ENCODE results near the gene NR2C1. TPM values are rescaled to one million over a fixed set of nuclear protein-coding genes. Genes with fewer than 3 reads are reported as not detected.

Gene NR2C1
- total and polyA plus RNA-seq, 9 of the 15 experiments (the other 6 are each of a cell fraction or from before 2014, with no cell fraction given), result 8.5 to 42.4 (median 35.6) TPM

GRCh38 chr12:95072900-95073697 is at the start of gene NR2C1 (continued):
- no peak for TF ChIP-seq ZNF655 (CRISPR knock-in tag; IDR thresholded peaks at IDR 0.05)
- peak; percentile 48 for TF ChIP-seq KDM5B (IDR thresholded peaks at IDR 0.05; ENCODE audit: insufficient replicate concordance, low read depth, low read length)
- no peak for TF ChIP-seq HNRNPL (IDR thresholded peaks at IDR 0.05; ENCODE audit: low read depth, low read length)
- TF ChIP-seq NCOA6 (IDR thresholded peaks at IDR 0.05), result no peak; the same call in 1 of the 2 replicates
- peak; percentile 65; the same call in 1 of the 2 replicates for TF ChIP-seq E2F5 (CRISPR knock-in tag; IDR thresholded peaks at IDR 0.05)
- no peak for TF ChIP-seq ZC3H11A (IDR thresholded peaks at IDR 0.05; ENCODE audit: low read depth, low read length)
- TF ChIP-seq ZNF77 (CRISPR knock-in tag; IDR thresholded peaks at IDR 0.05), result no peak
- TF ChIP-seq NR0B1 (IDR thresholded peaks at IDR 0.05; ENCODE audit: partially characterized antibody), result no peak
- TF ChIP-seq ZNF592 (IDR thresholded peaks at IDR 0.05), result no peak
- no peak; the same call in 1 of the 2 replicates for TF ChIP-seq ZBTB7A (IDR thresholded peaks at IDR 0.05; ENCODE audit: borderline replicate concordance, control insufficient read depth, low read depth, low read length)
- no peak for TF ChIP-seq POU5F1 (IDR thresholded peaks at IDR 0.05; ENCODE audit: borderline replicate concordance, low read depth, low read length, partially characterized antibody)
- TF ChIP-seq DNMT1 (IDR thresholded peaks at IDR 0.05), result no peak
- no peak for TF ChIP-seq E2F3 (CRISPR knock-in tag; IDR thresholded peaks at IDR 0.05)
- no peak for TF ChIP-seq MIER1 (IDR thresholded peaks at IDR 0.05; ENCODE audit: low read depth)
- peak; percentile 83 for TF ChIP-seq RBFOX2 (IDR thresholded peaks at IDR 0.05; ENCODE audit: low read depth, low read length)
- no peak for TF ChIP-seq ZNF444 (CRISPR knock-in tag; IDR thresholded peaks at IDR 0.05)
- TF ChIP-seq CHD1 (IDR thresholded peaks at IDR 0.05; ENCODE audit: low read length), result no peak
- TF ChIP-seq MEIS2 (IDR thresholded peaks at IDR 0.05; ENCODE audit: partially characterized antibody), result peak; percentile 67
- TF ChIP-seq FIP1L1 (IDR thresholded peaks at IDR 0.05; ENCODE audit: low read depth, low read length, poor library complexity, severe bottlenecking), result peak; percentile 74
- TF ChIP-seq PURB (CRISPR knock-in tag; IDR thresholded peaks at IDR 0.05; ENCODE audit: low read depth), result no peak

Data from K562 (cell line).